Large intestine (tissue), 3 donors: ENCODE results near the gene ATP23. TPM values are rescaled to one million over a fixed set of nuclear protein-coding genes. Genes with fewer than 3 reads are reported as not detected.

Source experiments
- DNase-seq, 2 donors: peaks; one replicate each; pipeline versions ENCODE4 v3.0.0 to v3.0.0-alpha.2; 2013
- H3K27ac ChIP-seq: one replicate; pipeline ENCODE4 v1.5.1; 2013; ENCODE audit warnings: low read length
- H3K27me3 ChIP-seq: 2 replicates; pipeline ENCODE4 v1.6.1; 2013; ENCODE audit warnings: low read length; ENCODE audit not compliant: control insufficient read depth, insufficient read depth
- H3K36me3 ChIP-seq: 2 replicates; pipeline ENCODE4 v1.6.1; 2013; ENCODE audit warnings: low read length; ENCODE audit not compliant: control insufficient read depth, insufficient read depth
- H3K4me1 ChIP-seq: one replicate; pipeline ENCODE4 v1.6.1; 2013; ENCODE audit warnings: low read length; ENCODE audit not compliant: control insufficient read depth, insufficient read depth
- H3K4me3 ChIP-seq: one replicate; pipeline ENCODE4 v1.5.1; 2013; ENCODE audit warnings: low read length
- H3K9me3 ChIP-seq: one replicate; pipeline ENCODE4 v1.6.1; 2013; ENCODE audit warnings: mild to moderate bottlenecking, low read depth, low read length, moderate library complexity; ENCODE audit not compliant: control insufficient read depth
- WGBS: methylation state at CpG from one replicate; pipeline ENCODE4 v1.1.5; 2013; ENCODE audit warnings: low lambda C conversion rate; ENCODE audit not compliant: insufficient coverage; 5-methylcytosine and 5-hydroxymethylcytosine counted together
- polyA plus RNA-seq: library from polyadenylated mRNA; unstranded; fragments of 120-200 nt; gene quantifications from one replicate; pipeline ENCODE4 v1.2.1, GENCODE V29; 2013

Gene ATP23
- polyA plus RNA-seq, 1 donor, result 8.5 TPM

- WGBS, result 50% methylated on average over 2 of the region's 10 CpGs
- H3K4me1 ChIP-seq, result peaks cover 48% of the 10 kb centered on the region
- no peaks in the 10 kb centered on the region for H3K36me3 ChIP-seq
- no peak for DNase-seq
- H3K4me3 ChIP-seq, result peak overlapping the region; percentile 42
- H3K27ac ChIP-seq, result peak overlapping the region; percentile 66
- no peaks in the 10 kb centered on the region for H3K27me3 ChIP-seq
- H3K9me3 ChIP-seq, result no peaks in the 10 kb centered on the region
Measured at GRCh38 chr12:57897286-57897974, 43.9 kb upstream of the ATP23 start.

- no peak for DNase-seq
- H3K9me3 ChIP-seq, result no peaks in the 10 kb centered on the region
- H3K4me1 ChIP-seq, result peaks cover 37% of the 10 kb centered on the region
- H3K27me3 ChIP-seq, result no peaks in the 10 kb centered on the region
- H3K4me3 ChIP-seq, result no peak overlapping the region
- WGBS, result no CpG with 5 or more reads among the region's 5 CpGs
- H3K36me3 ChIP-seq, result no peaks in the 10 kb centered on the region
- no peak overlapping the region for H3K27ac ChIP-seq
Measured at GRCh38 chr12:57898308-57898970, 42.9 kb upstream of the ATP23 start.

GRCh38 chr12:57899010-57899662 is 42.2 kb upstream of the ATP23 start:
- WGBS, result no CpG with 5 or more reads among the region's 10 CpGs
- Histone ChIP-seq H3K4me1 (peaks cover 30% of the 10 kb centered on the region), H3K9me3 (no peaks in the 10 kb centered on the region), H3K4me3 (no peak overlapping the region), H3K27me3 (no peaks in the 10 kb centered on the region), H3K36me3 (no peaks in the 10 kb centered on the region), H3K27ac (no peak overlapping the region)
- DNase-seq, result no peak

GRCh38 chr12:57902478-57902969 is 38.8 kb upstream of the ATP23 start:
- no peaks in the 10 kb centered on the region for H3K36me3 ChIP-seq
- WGBS, result 72% methylated on average over 3 of the region's 3 CpGs
- no peak overlapping the region for H3K27ac ChIP-seq
- DNase-seq, result no peak
- peaks cover 2% of the 10 kb centered on the region for H3K4me1 ChIP-seq
- H3K9me3 ChIP-seq, result no peaks in the 10 kb centered on the region
- H3K27me3 ChIP-seq, result no peaks in the 10 kb centered on the region
- H3K4me3 ChIP-seq, result no peak overlapping the region

- Histone ChIP-seq H3K4me1 (no peaks in the 10 kb centered on the region), H3K27me3 (no peaks in the 10 kb centered on the region), H3K27ac (no peak overlapping the region), H3K36me3 (no peaks in the 10 kb centered on the region), H3K4me3 (no peak overlapping the region), H3K9me3 (no peaks in the 10 kb centered on the region)
- no CpG with 5 or more reads among the region's 4 CpGs for WGBS
- no peak for DNase-seq
Measured at GRCh38 chr12:57904426-57904825, 36.9 kb upstream of the ATP23 start.

GRCh38 chr12:57904848-57905811 is 36.2 kb upstream of the ATP23 start:
- H3K27me3 ChIP-seq, result no peaks in the 10 kb centered on the region
- DNase-seq, result peak; percentile 82 to 84
- H3K4me3 ChIP-seq, result no peak overlapping the region
- H3K4me1 ChIP-seq, result no peaks in the 10 kb centered on the region
- WGBS, result 100% methylated on average over 2 of the region's 26 CpGs
- H3K9me3 ChIP-seq, result no peaks in the 10 kb centered on the region
- H3K27ac ChIP-seq, result no peak overlapping the region
- no peaks in the 10 kb centered on the region for H3K36me3 ChIP-seq

- H3K27ac ChIP-seq, result no peak overlapping the region
- no peaks in the 10 kb centered on the region for H3K27me3 ChIP-seq
- DNase-seq, result no peak
- no peaks in the 10 kb centered on the region for H3K9me3 ChIP-seq
- no peaks in the 10 kb centered on the region for H3K36me3 ChIP-seq
- H3K4me3 ChIP-seq, result no peak overlapping the region
- WGBS, result 100% methylated on average over 1 of the region's 7 CpGs
- H3K4me1 ChIP-seq, result no peaks in the 10 kb centered on the region
Measured at GRCh38 chr12:57905812-57906475, 35.4 kb upstream of the ATP23 start.

- Histone ChIP-seq H3K27ac (no peak overlapping the region), H3K36me3 (no peaks in the 10 kb centered on the region), H3K9me3 (no peaks in the 10 kb centered on the region), H3K27me3 (no peaks in the 10 kb centered on the region), H3K4me1 (no peaks in the 10 kb centered on the region), H3K4me3 (no peak overlapping the region)
- WGBS, result 100% methylated on average over 1 of the region's 4 CpGs
- no peak for DNase-seq
Measured at GRCh38 chr12:57906821-57907220, 34.5 kb upstream of the ATP23 start.

- Histone ChIP-seq H3K27ac (no peak overlapping the region), H3K9me3 (no peaks in the 10 kb centered on the region), H3K36me3 (no peaks in the 10 kb centered on the region), H3K4me3 (no peak overlapping the region), H3K4me1 (no peaks in the 10 kb centered on the region), H3K27me3 (no peaks in the 10 kb centered on the region)
- DNase-seq, result no peak
- 67% methylated on average over 3 of the region's 3 CpGs for WGBS
Measured at GRCh38 chr12:57907281-57907680, 34.1 kb upstream of the ATP23 start.
